Measurements from ENCODE around the gene IPPK. TPM values are rescaled to one million over a fixed set of nuclear protein-coding genes. Genes with fewer than 3 reads are reported as not detected.

The IPPK gene
- total RNA-seq, 1 experiment from 2014 or later, result 24.5 TPM

DNA sequence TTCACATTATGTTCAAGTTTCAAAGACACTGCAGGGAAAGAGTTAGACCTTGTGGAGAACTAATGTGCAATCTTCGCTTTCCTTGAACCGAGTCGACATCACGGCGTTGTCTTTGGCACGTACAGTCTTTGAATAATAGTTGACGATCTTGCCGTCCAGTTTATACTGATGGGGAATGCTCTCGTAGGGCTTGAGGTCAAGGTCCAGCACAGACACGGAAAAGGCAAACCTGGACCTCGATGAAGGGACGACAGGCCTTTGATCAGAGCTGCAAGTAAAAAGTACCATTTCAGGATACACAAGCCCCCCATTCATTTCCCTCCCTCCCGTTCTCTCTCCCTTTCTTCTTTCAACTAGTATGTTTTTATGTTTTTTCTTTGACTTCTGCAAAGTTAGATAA lies 54.1 kb downstream of the IPPK start:
- DNase-seq (ENCODE audit: low read depth), result no peak

DNA sequence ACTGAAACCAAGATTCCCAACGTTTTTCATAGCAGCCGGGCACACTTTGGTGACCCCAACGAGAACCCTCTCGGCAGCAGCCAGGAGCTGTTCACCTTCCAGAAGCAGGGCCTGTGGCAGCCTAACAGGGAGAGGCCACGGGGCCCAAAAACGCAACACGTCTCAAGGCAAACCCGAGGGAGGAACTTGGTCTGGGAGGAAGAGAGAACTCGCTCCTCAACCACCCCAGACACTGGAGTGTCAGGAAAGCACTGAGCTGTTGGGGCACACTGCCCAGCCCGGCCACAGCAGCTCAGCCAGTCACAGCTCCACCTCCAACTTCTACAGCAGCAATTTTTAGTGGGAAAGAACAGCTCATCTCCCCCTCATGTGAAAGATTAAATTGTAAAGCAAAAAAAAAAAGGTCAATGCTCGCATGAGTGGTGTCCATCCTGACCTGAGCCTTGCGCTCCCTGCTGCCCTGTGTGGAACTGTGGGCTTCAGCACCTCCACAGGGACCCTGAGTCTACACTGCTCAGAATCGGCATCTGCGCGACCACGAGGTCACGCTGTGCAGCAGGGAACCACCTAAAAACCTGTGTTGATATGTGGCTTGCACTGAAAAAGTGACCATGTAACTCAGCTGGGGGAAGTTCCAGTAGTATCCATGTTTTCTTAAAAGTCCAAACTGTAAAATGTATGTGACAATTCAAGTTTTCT lies 55.0 kb downstream of the IPPK start:
- DNase-seq (ENCODE audit: low read depth), result no peak

- no peak for DNase-seq (ENCODE audit: low read depth)
Measured at GRCh38 chr9:92614123-92614510, 55.8 kb downstream of the IPPK start.

- no peak for DNase-seq (ENCODE audit: low read depth)
Measured at GRCh38 chr9:92613268-92614122, 56.4 kb downstream of the IPPK start.

DNA sequence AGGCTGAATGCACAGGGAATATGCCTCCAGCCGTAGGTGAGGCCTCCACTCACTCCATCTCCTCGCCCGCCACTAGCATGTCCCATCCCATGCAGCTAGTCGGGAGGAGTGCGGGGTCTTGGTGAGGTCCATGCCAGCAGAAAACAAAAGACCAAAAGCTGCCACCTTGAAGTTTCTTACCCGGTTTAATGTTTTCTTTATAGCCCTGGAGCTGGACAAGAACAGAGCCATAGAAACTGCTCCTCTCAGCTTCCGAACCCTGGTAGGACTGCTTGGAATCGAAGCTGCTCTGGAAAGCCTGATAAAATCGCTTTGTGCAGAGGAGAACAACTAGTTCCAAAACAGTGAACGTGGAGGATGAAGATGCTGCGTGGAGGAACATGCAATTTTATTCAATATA lies 57.1 kb downstream of the IPPK start:
- no peak for DNase-seq (ENCODE audit: low read depth)

DNA sequence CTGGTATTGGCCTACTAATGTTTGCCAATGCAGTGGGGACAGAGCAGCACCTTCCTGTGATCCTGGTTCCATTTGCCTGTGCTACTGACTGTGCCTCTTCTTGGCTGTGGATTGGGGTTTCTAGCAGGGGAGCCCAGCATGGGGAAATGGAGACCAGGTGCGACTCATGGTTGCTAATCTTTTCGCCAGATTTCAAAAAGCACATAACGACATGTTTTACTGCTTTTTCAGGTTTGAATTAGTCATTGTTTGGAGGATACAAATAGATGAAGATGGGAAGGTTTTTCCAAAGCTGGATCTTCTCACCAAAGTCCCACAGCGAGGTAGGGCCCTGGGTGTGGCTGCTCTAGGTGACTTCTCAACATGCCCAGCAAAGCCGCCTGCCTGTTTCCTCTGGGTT lies 57.6 kb downstream of the IPPK start:
- no peak for DNase-seq (ENCODE audit: low read depth)

- no peak for DNase-seq (ENCODE audit: low read depth)
Measured at GRCh38 chr9:92611621-92612285, 58.2 kb downstream of the IPPK start.

GRCh38 chr9:92610470-92611420 lies 59.2 kb downstream of the IPPK start:
- DNase-seq (ENCODE audit: low read depth), result no peak

DNA sequence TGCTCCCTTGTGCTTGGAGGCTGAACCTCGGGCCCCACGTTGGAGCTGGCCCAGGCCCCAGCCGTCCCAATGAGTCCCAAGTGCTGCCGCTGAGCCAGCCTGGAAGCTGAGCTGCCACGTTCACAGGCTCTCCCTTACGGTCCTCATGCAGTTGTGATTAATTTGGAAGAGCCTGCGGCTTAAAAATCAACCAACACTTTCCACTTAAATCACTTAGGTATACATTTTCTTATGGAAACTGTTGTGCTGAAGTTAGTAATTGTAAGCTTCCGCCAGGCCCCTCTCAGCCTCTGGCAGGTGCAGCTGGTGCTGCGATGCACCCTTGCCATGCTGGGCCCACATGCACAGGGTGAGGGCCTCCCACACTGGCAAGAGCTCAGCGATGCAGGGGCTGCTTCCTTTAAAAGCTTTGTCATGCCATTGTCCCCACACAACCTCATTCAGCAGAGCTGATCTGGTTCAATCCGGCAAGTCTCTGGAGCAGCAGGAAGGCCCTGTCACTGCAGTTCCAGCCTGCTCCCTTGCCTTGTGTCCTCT lies 61.0 kb downstream of the IPPK start:
- no peak for DNase-seq (ENCODE audit: low read depth)

DNA sequence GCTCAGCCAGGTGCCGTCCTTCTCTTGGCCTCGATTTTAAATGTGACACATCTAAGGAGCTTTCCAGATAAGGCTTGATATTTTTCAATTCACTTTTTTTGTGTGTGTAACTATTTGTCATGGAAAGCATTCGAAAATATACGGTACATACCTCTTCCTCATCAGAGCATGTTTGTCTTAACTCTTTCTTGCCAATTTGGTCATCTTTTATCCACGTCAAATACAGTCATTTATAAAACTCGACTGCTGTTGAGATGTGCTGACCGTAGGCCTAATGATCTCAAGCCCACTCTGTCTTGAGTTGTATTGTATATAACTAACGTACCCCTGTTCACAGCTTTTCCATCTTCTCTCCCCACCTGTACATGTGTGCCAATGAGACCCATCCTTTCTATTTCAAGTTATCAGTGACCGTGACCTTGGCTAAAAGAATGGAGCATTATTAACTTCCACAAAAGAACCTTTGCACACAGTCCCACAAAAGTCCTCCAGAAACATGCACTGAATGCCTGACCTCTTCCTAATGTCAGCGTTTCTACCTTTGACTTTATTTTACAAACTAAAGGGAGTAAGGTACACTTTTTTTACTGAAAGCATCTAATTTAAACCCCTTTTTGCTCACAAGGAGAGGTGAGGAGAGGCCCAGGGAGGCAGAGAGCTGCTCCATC lies 61.6 kb downstream of the IPPK start:
- no peak for DNase-seq (ENCODE audit: low read depth)

DNA sequence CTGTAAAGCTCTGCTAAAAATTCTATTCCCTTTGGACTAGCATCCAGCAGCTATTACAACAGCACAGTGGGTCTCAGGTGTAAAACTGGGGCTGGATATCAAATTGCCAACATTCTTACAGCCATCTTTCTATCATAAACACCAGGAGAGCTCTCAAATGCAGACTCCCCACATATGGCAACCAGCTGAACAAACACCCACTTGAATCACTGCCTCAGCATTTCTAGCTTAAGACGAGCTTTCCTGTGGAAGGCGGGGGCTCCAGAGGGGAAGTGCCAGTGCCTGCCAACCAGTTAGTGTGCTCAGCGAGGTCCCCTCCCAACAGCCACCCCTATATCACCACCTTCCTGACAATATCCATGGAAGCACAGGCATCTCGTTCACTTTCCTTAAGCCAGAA lies 62.2 kb downstream of the IPPK start:
- DNase-seq (ENCODE audit: low read depth), result no peak

DNA sequence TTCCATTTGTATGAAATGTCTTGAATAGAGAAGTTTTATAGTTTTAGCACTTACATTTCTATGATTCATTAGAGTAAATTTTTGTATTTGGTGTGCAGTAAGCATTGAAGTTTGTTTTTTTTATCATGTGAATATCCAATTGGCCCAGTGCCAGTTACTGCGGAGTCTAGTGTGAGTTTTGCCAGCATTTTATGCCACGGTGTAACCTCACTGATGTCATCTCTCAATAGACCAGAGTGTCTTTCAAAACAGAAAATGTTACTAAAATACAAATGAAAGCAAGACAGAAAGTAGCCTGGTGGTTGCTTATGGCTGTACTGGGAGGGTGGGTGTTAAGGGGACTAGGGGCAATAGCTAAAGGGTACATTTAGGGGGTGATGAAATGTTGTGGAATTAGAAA lies 62.8 kb downstream of the IPPK start:
- DNase-seq (ENCODE audit: low read depth), result peak; percentile 53

- DNase-seq (ENCODE audit: low read depth), result peak; percentile 38
Measured at GRCh38 chr9:92605224-92605623, 64.7 kb downstream of the IPPK start.

GRCh38 chr9:92603990-92604389 lies 65.9 kb downstream of the IPPK start:
- DNase-seq (ENCODE audit: low read depth), result no peak

DNA sequence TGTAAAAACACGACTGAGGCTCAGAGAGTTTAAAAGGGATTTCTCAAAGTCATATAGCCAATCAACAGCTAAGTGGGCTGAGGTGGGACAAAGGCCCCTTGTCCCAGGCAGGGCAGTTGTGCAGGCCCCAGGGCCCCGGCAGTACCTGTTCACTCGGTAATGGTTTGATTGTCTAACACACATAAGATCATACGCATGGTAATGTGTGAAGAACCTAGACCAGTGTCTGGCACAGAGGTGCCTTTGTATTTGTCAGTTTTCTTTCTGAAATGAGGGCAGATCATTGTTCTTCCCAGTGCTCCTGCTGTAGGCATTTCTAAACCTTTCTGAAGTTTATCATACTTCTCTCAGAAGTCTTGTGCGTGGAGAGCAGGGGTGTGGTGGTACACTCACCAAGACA lies 66.8 kb downstream of the IPPK start:
- no peak for DNase-seq (ENCODE audit: low read depth)

- DNase-seq (ENCODE audit: low read depth), result no peak
Measured at GRCh38 chr9:92602413-92602812, 67.5 kb downstream of the IPPK start.

- DNase-seq (ENCODE audit: low read depth), result no peak
Measured at GRCh38 chr9:92601451-92601850, 68.5 kb downstream of the IPPK start.

- peak; percentile 80 for DNase-seq (ENCODE audit: low read depth)
Measured at GRCh38 chr9:92600462-92601261, 69.3 kb downstream of the IPPK start.

GRCh38 chr9:92599938-92600461 lies 69.9 kb downstream of the IPPK start:
- peak; percentile 7 for DNase-seq (ENCODE audit: low read depth)

DNA sequence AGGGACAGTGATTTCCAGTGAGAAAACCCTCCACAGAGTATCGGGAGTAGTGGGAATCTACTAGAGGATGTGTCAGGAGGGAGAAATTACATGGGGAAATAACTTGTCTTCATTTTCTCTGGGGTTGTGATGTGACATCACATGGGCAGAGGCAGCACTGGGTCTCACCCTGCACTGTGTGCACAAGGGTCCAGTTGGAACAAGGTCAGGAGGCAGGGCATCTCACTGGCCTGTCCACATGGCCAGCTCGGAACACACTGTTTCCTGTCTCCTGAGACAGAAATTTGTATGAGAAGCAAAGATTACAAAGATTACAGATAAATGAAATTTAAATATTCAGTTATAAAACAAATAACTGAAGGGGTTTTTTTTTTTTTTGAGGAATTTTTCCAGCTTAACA lies 71.5 kb downstream of the IPPK start:
- no peak for DNase-seq (ENCODE audit: low read depth)
